H1 (cell line): ENCODE results near the gene GRK5. TPM values are rescaled to one million over a fixed set of nuclear protein-coding genes. Genes with fewer than 3 reads are reported as not detected.

ENCODE experiments used
- CTCF ChIA-PET: fragments of 300-600 bp; sonication (Branson Sonifier 250); formaldehyde crosslinking; loops from one replicate; lab custom pipeline; 2021; ENCODE audit not compliant: partially characterized antibody; lab: Charles Lee
- POLR2A ChIA-PET: fragments of 300-600 bp; sonication (Branson Sonifier 250); formaldehyde crosslinking; loops from one replicate; lab custom pipeline; 2021; ENCODE audit warnings: inconsistent platforms; ENCODE audit not compliant: partially characterized antibody; lab: Charles Lee
- DNase-seq, 2 experiments: peaks; one replicate each; pipeline versions ENCODE4 v3.0.0 to v3.0.0-alpha.2; 2010 to 2022; ENCODE audit warnings: low spot score in 2 of 2, low read depth in 1 of 2, mixed read lengths in 1 of 2
- FAIRE-seq: peaks from 2 replicates; lab custom pipeline; 2011; peaks lifted over from hg19 to GRCh38; lab: Jason Lieb, UNC
- H2AFZ ChIP-seq: 2 replicates; pipeline ENCODE4 v1.8.1; 2012; ENCODE audit warnings: low read length, inconsistent platforms
- H2AK5ac ChIP-seq: 2 replicates; pipeline ENCODE4 v1.6.1; 2013; ENCODE audit warnings: low read depth, low read length
- H2BK120ac ChIP-seq: replicated peaks from 2 replicates; pipeline ENCODE3; 2013; ENCODE audit warnings: low read depth, low read length, inconsistent platforms
- H2BK12ac ChIP-seq: 2 replicates; pipeline ENCODE4 v1.6.1; 2013; ENCODE audit warnings: low read depth, low read length
- H2BK15ac ChIP-seq: 2 replicates; pipeline ENCODE4 v1.6.1; 2013; ENCODE audit warnings: low read length
- H2BK20ac ChIP-seq: 2 replicates; pipeline ENCODE4 v1.6.1; 2013; ENCODE audit warnings: low read length
- H2BK5ac ChIP-seq: 2 replicates; pipeline ENCODE4 v1.6.1; 2013; ENCODE audit warnings: low read depth, low read length
- H3K14ac ChIP-seq: 2 replicates; pipeline ENCODE4 v1.6.1; 2013; ENCODE audit warnings: inconsistent platforms; ENCODE audit not compliant: insufficient read length
- H3K18ac ChIP-seq: 2 replicates; pipeline ENCODE4 v1.6.1; 2013; ENCODE audit warnings: low read length; ENCODE audit errors: extremely low read depth
- H3K23ac ChIP-seq: 2 replicates; pipeline ENCODE4 v1.6.1; 2013; ENCODE audit warnings: inconsistent platforms; ENCODE audit not compliant: insufficient read length
- H3K23me2 ChIP-seq: 2 replicates; pipeline ENCODE4 v1.6.1; 2013; ENCODE audit warnings: low read depth, low read length
- H3K27ac ChIP-seq: 2 replicates; pipeline ENCODE4 v1.6.1; 2011; ENCODE audit warnings: low read depth, low read length, inconsistent platforms
- H3K27me3 ChIP-seq, 4 experiments: replicated peaks in 1 of 4; 1 replicate in 1 of 4; 2 replicates in 3 of 4; pipeline versions ENCODE4 v1.6.1 to v1.8.1; 2011 to 2013; ENCODE audit warnings: low read length in 3 of 4, mild to moderate bottlenecking in 3 of 4, inconsistent platforms in 2 of 4, mixed read lengths in 2 of 4, moderate library complexity in 1 of 4; ENCODE audit not compliant: control insufficient read depth in 3 of 4, insufficient read depth in 3 of 4; ENCODE audit errors: extremely low read depth in 1 of 4
- H3K36me3 ChIP-seq, 4 experiments: 2 replicates each; pipeline versions ENCODE4 v1.6.1 to v1.8.1; 2011 to 2013; ENCODE audit warnings: mild to moderate bottlenecking in 4 of 4, low read length in 3 of 4, moderate library complexity in 2 of 4, control low read depth in 1 of 4, inconsistent platforms in 1 of 4; ENCODE audit not compliant: insufficient read depth in 4 of 4, control insufficient read depth in 2 of 4
- H3K4ac ChIP-seq: replicated peaks from 2 replicates; pipeline ENCODE3; 2013; ENCODE audit warnings: low read length, low read depth, mixed read lengths, inconsistent platforms; ENCODE audit not compliant: insufficient read length
- H3K4me1 ChIP-seq, 4 experiments: replicated peaks in 1 of 4; 1 replicate in 1 of 4; 2 replicates in 3 of 4; pipeline versions ENCODE4 v1.6.1 to v1.8.1; 2011 to 2013; ENCODE audit warnings: low read length in 3 of 4, inconsistent platforms in 2 of 4, mixed read lengths in 1 of 4; ENCODE audit not compliant: insufficient read depth in 4 of 4, control insufficient read depth in 3 of 4
- H3K4me2 ChIP-seq, 2 experiments: 2 replicates each; pipeline versions ENCODE4 v1.6.1 to v1.8.1; 2011 to 2013; ENCODE audit warnings: low read depth in 2 of 2, low read length in 2 of 2, control low read depth in 1 of 2, inconsistent platforms in 1 of 2, mild to moderate bottlenecking in 1 of 2; ENCODE audit not compliant: insufficient read depth in 1 of 2
- H3K4me3 ChIP-seq, 4 experiments: fragments of 200-600, 300-600 bp in 1 of 4; sonication (generic), shearing (Covaris generic), sonication (Bioruptor Twin) in 1 of 4; 2 replicates each; pipeline versions ENCODE4 v1.5.1 to v1.8.1; 2011 to 2016; ENCODE audit warnings: low read length in 4 of 4, low read depth in 3 of 4, control low read depth in 2 of 4, inconsistent platforms in 2 of 4, mild to moderate bottlenecking in 2 of 4, mixed read lengths in 1 of 4, moderate library complexity in 1 of 4; ENCODE audit not compliant: insufficient read depth in 2 of 4; ENCODE audit errors: extremely low read depth in 1 of 4
- H3K56ac ChIP-seq: replicated peaks from 2 replicates; pipeline ENCODE3; 2013; ENCODE audit warnings: low read depth, mild to moderate bottlenecking, mixed read lengths, low read length, inconsistent platforms; ENCODE audit not compliant: insufficient read length
- H3K79me1 ChIP-seq: 2 replicates; pipeline ENCODE4 v1.6.1; 2013; ENCODE audit warnings: low read depth, low read length, control low read depth
- H3K79me2 ChIP-seq, 2 experiments: 2 replicates each; pipeline versions ENCODE4 v1.6.1 to v1.8.1; 2012 to 2013; ENCODE audit warnings: low read length in 2 of 2, mild to moderate bottlenecking in 2 of 2, inconsistent platforms in 1 of 2; ENCODE audit not compliant: insufficient read depth in 2 of 2, control insufficient read depth in 1 of 2
- H3K9ac ChIP-seq, 4 experiments: replicated peaks in 1 of 4; 1 replicate in 1 of 4; 2 replicates in 3 of 4; pipeline versions ENCODE4 v1.6.1 to v1.8.1; 2011 to 2013; ENCODE audit warnings: low read depth in 3 of 4, low read length in 3 of 4, control low read depth in 2 of 4, mild to moderate bottlenecking in 2 of 4, moderate library complexity in 2 of 4, inconsistent platforms in 1 of 4; ENCODE audit errors: extremely low read depth in 1 of 4
- H3K9me3 ChIP-seq, 2 experiments: 2 replicates each; pipeline versions ENCODE4 v1.6.1 to v1.8.1; 2012 to 2013; ENCODE audit warnings: mild to moderate bottlenecking in 2 of 2, moderate library complexity in 2 of 2, control low read depth in 1 of 2, inconsistent platforms in 1 of 2, low read depth in 1 of 2, low read length in 1 of 2, mixed read lengths in 1 of 2; ENCODE audit not compliant: insufficient read depth in 2 of 2
- H4K20me1 ChIP-seq, 2 experiments: replicated peaks in 1 of 2; 2 replicates each; pipeline versions ENCODE3 to v1.8.1; 2011 to 2013; ENCODE audit warnings: inconsistent platforms in 2 of 2, low read length in 2 of 2, mild to moderate bottlenecking in 1 of 2; ENCODE audit not compliant: insufficient read depth in 2 of 2, control insufficient read depth in 1 of 2
- H4K5ac ChIP-seq: 2 replicates; pipeline ENCODE4 v1.6.1; 2013; ENCODE audit warnings: low read length, low read depth, mixed read lengths, inconsistent platforms; ENCODE audit not compliant: insufficient read length
- H4K8ac ChIP-seq: 2 replicates; pipeline ENCODE4 v1.8.0; 2013; ENCODE audit warnings: mild to moderate bottlenecking, moderate library complexity, low read length, inconsistent platforms; ENCODE audit not compliant: insufficient read depth; ENCODE audit errors: extremely low read depth
- H4K91ac ChIP-seq: replicated peaks from 2 replicates; pipeline ENCODE3; 2013; ENCODE audit warnings: low read length, mixed read lengths, inconsistent platforms; ENCODE audit not compliant: insufficient read length
- GTF2F1 ChIP-seq: IDR thresholded peaks from 2 replicates; pipeline ENCODE4 v1.6.1; 2012; ENCODE audit warnings: low read depth, low read length, improper control_type of control experiment, borderline replicate concordance
- HDAC2 ChIP-seq, 2 experiments: fragments of 300-600 bp in 1 of 2; sonication (generic) in 1 of 2; IDR thresholded peaks; 2 replicates each; pipeline ENCODE4 v1.6.1; 2011 to 2012; ENCODE audit warnings: low read depth in 2 of 2, low read length in 2 of 2, mild to moderate bottlenecking in 2 of 2, moderate library complexity in 2 of 2, borderline replicate concordance in 1 of 2, inconsistent platforms in 1 of 2
- KDM5A ChIP-seq: fragments of 200-600 bp; IDR thresholded peaks from 2 replicates; pipeline ENCODE4 v1.7.1; 2012; ENCODE audit warnings: mild to moderate bottlenecking, low read length, inconsistent platforms, mixed read lengths
- RBBP5 ChIP-seq: IDR thresholded peaks from 2 replicates; pipeline ENCODE4 v1.7.1; 2012; ENCODE audit warnings: low read depth, mild to moderate bottlenecking, inconsistent platforms, low read length, moderate library complexity, borderline replicate concordance
- ZNF274 ChIP-seq: IDR thresholded peaks from 2 replicates; pipeline ENCODE4 v1.7.0; 2012; ENCODE audit warnings: low read length, borderline replicate concordance; ENCODE audit errors: extremely low read depth
- WGBS, 2 experiments: shearing (Covaris generic) in 1 of 2; methylation state at CpG; one replicate each; pipeline versions ENCODE4 v1.1.6 to v1.1.7; 2013 to 2015; ENCODE audit warnings: low lambda C conversion rate in 2 of 2, mixed read lengths in 2 of 2, inconsistent platforms in 1 of 2, low coverage in 1 of 2, missing lambda C conversion rate in 1 of 2; ENCODE audit not compliant: insufficient replicate concordance in 2 of 2, insufficient coverage in 1 of 2, insufficient read length in 1 of 2; ENCODE audit errors: extremely low coverage in 1 of 2, missing lambda C conversion rate in 1 of 2; 5-methylcytosine and 5-hydroxymethylcytosine counted together
- polyA plus RNA-seq, 7 experiments: library from polyadenylated mRNA; depleted of rRNA in 3 of 7; stranded (reverse) in 5 of 7; unstranded in 2 of 7; fragments of >200 nt in 5 of 7; fragments of 200-250 nt in 2 of 7; gene quantifications; 1 replicate in 5 of 7; 2 replicates in 1 of 7; 4 replicates in 1 of 7; pipeline versions ENCODE4 v1.2.1 to v1.2.3, GENCODE V29; 2011 to 2013; ENCODE audit warnings: missing spikeins in 2 of 7, mixed read lengths in 2 of 7
- total RNA-seq: library from RNA; stranded (reverse); fragmentation: NEBNext Ultra II Directional; extraction: Animal tissue kit (Norgen Biotek cat#: 25700); gene quantifications from 2 replicates; pipeline ENCODE4 v1.2.1, GENCODE V29; 2021

Gene GRK5
- total and polyA plus RNA-seq, 2 of the 8 experiments (the other 6 are each of a cell fraction or from before 2014, with no cell fraction given) = 0.54 to 2.5 TPM

DNA sequence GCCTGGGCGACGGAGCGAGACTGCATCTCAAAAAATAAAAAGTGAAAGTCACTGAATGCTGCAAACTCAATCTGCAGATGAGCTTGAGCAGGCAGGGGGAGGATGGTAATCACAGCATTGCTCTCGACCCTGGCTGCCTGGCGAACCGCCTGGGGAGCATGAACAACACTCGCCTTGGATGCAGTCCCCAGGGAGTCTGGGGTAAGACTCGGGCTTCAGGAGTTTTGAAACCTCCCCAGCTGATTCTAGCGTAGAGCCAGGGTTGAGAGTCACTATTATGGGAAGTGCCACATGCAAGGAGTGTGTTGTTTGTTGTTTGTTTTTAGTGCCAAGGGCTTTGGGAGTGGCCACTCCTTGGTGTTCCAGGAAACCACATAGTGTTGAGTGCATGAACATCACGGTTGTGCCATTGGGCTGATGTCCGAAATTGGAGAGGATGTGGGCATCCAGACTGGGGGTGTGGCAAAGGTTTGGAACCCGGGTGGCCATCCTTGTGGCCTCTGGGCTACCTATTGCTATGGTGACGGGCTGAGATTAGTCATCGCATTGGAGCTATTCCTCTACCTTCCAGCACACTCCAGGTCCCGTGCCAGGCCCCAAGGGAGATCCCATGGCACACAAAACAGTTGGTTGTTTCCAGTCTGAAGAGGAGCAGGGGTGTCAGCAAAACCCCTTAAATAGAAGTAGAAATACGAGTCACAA, 242.5 kb downstream of the GRK5 start:
- H4K8ac ChIP-seq = no peak overlapping the region
- no peak overlapping the region for H3K4me3 ChIP-seq
- no peaks in the 10 kb centered on the region for H3K9me3 ChIP-seq
- H3K36me3 ChIP-seq = no peaks in the 10 kb centered on the region
- TF ChIP-seq KDM5A (no peak), RBBP5 (no peak), HDAC2 (IDR thresholded peaks at IDR 0.05; ENCODE audit: borderline replicate concordance in 1 of 2, low read depth in 2 of 2, low read length in 2 of 2) (no peak), GTF2F1 (no peak), ZNF274 (no peak)
- no peaks in the 10 kb centered on the region for H3K79me1 ChIP-seq
- no peaks in the 10 kb centered on the region for H4K20me1 ChIP-seq
- WGBS, 2 experiments = 85% methylated on average over 16 of the region's 16 CpGs; no CpG with 5 or more reads in 1 of the 2 experiments
- peaks cover 0 to 6% (median 3%) of the 10 kb centered on the region in 4 experiments; a peak in 5 of 7 replicates for H3K4me1 ChIP-seq
- H3K27ac ChIP-seq = no peak overlapping the region
- H2BK120ac ChIP-seq = no peak overlapping the region
- H4K5ac ChIP-seq = no peak overlapping the region
- no peak overlapping the region for H2BK12ac ChIP-seq
- no peak overlapping the region for H3K14ac ChIP-seq
- no peak overlapping the region for H3K9ac ChIP-seq
- FAIRE-seq (no peak), DNase-seq (no peak)
- no peak overlapping the region for H4K91ac ChIP-seq
- no peak overlapping the region for H3K4ac ChIP-seq
- CTCF ChIA-PET = interaction anchor here (0.8 to 1.6 kb wide), 8 partner anchors 10 to 259 kb away, joined by 3 to 6 read pairs (median 3); no protein-coding TSS in a partner anchor
- no peak overlapping the region for H3K4me2 ChIP-seq
- H3K27me3 ChIP-seq = no peaks in the 10 kb centered on the region
- H3K18ac ChIP-seq = no peak overlapping the region
- H3K23ac ChIP-seq = no peak overlapping the region
- no peaks in the 10 kb centered on the region for H3K79me2 ChIP-seq
- no peak overlapping the region for H2AK5ac ChIP-seq
- POLR2A ChIA-PET = interaction anchor here (0.6 kb wide), 1 partner anchor 245 kb away, joined by 3 read pairs; no protein-coding TSS in a partner anchor
- H2BK15ac ChIP-seq = no peak overlapping the region
- no peaks in the 10 kb centered on the region for H3K23me2 ChIP-seq
- no peak overlapping the region for H2BK20ac ChIP-seq
- H2BK5ac ChIP-seq = no peak overlapping the region
- no peak overlapping the region for H2AFZ ChIP-seq
- no peak overlapping the region for H3K56ac ChIP-seq
